ENCODE measurements around the gene ACCS.

Gene ACCS

DNA sequence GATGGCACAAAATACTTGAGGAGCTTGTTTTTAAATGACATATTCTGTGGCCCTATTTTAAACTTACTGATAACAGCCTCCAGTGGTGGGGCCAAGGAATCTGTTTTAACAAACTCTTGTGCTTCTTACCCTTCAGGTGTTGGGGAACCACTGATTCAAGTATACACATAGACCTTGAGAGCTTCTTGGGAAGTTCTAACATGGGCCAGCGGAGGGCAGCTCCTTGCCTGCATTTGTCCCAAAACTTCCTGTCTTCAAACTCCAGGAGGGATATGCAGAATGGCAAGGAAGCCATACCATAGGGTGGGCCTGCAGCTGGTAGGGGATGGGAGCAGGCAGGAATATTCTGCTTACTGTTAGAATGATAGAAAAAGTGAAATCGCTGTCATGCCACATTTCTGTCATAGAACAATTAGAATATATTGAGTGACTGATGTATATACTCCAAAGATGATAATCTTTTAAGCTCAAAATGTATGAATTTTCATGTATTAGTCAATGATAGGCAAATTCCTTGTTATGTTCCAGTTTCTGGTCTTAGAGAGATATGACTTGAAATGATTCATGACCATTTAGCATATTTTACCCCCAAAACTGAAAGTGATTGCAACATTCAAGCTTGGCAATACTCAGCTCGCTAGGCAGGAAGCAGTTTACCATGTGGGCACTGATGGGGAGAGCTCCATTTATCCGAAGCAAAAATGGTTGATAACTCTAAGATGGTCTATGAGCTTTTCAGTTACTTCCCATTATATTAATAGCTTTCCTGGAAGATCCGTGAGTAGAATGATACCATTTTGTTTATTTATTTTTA lies 38.6 kb downstream of the ACCS start:
- no peaks in the 10 kb centered on the region for H3K4me1 ChIP-seq (ENCODE audit: insufficient read depth, insufficient read length)
- DNase-seq (ENCODE audit: low read depth, low spot score): peak; percentile 33
- peaks cover 23% of the 10 kb centered on the region for H3K36me3 ChIP-seq (ENCODE audit: insufficient read depth, insufficient read length, low read length)
- no peak overlapping the region for H3K9ac ChIP-seq (ENCODE audit: insufficient read length, low read depth)
- no peaks in the 10 kb centered on the region for H3K9me3 ChIP-seq (ENCODE audit: insufficient read depth, low read length)
- no peaks in the 10 kb centered on the region for H3K27me3 ChIP-seq (ENCODE audit: insufficient read depth, insufficient read length)
- TF ChIP-seq YY1 (IDR thresholded peaks at IDR 0.05; ENCODE audit: insufficient read depth, insufficient read length): no peak
- TF ChIP-seq ZNF274 (IDR thresholded peaks at IDR 0.05; ENCODE audit: low read depth, low read length): no peak
- no peak for TF ChIP-seq SUZ12 (IDR thresholded peaks at IDR 0.05; ENCODE audit: extremely low read depth, insufficient read depth, insufficient read length)
- H3K4me3 ChIP-seq (ENCODE audit: insufficient read length, low read depth): no peak overlapping the region

DNA sequence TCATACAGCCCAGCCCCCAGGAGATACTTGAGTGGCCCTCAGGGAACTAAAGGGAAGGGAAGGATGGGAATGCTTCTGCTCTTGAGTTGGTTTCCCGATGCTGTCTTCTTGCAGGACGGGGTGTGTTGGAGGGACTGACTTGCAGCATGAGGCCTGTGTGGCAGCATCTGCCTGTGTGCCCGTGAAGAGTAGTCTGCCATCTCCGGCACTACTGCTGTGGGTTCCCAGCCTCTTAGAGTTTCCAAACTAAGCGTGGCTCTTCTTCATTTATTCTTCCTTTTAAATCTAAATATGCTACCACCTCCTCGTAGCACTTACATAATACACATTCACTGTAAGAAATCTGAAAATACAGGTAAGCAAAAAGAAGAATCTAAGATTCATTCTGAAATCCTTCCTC lies 42.2 kb downstream of the ACCS start:
- Histone ChIP-seq H3K9me3 (ENCODE audit: insufficient read depth, low read length) (no peaks in the 10 kb centered on the region), H3K4me1 (ENCODE audit: insufficient read depth, insufficient read length) (peaks cover 1% of the 10 kb centered on the region), H3K9ac (ENCODE audit: insufficient read length, low read depth) (no peak overlapping the region), H3K4me3 (ENCODE audit: insufficient read length, low read depth) (no peak overlapping the region), H3K36me3 (ENCODE audit: insufficient read depth, insufficient read length, low read length) (peaks cover 25% of the 10 kb centered on the region), H3K27me3 (ENCODE audit: insufficient read depth, insufficient read length) (no peaks in the 10 kb centered on the region)
- DNase-seq (ENCODE audit: low read depth, low spot score): no peak
- TF ChIP-seq ZNF274 (IDR thresholded peaks at IDR 0.05; ENCODE audit: low read depth, low read length) (no peak), SUZ12 (IDR thresholded peaks at IDR 0.05; ENCODE audit: extremely low read depth, insufficient read depth, insufficient read length) (no peak), YY1 (IDR thresholded peaks at IDR 0.05; ENCODE audit: insufficient read depth, insufficient read length) (no peak)

- H3K36me3 ChIP-seq (ENCODE audit: insufficient read depth, insufficient read length, low read length): peaks cover 41% of the 10 kb centered on the region
- H3K27me3 ChIP-seq (ENCODE audit: insufficient read depth, insufficient read length): no peaks in the 10 kb centered on the region
- H3K4me1 ChIP-seq (ENCODE audit: insufficient read depth, insufficient read length): peaks cover 4% of the 10 kb centered on the region
- H3K9ac ChIP-seq (ENCODE audit: insufficient read length, low read depth): no peak overlapping the region
- H3K4me3 ChIP-seq (ENCODE audit: insufficient read length, low read depth): no peak overlapping the region
- peak; percentile 42 for DNase-seq (ENCODE audit: low read depth, low spot score)
- no peaks in the 10 kb centered on the region for H3K9me3 ChIP-seq (ENCODE audit: insufficient read depth, low read length)
- TF ChIP-seq SUZ12 (IDR thresholded peaks at IDR 0.05; ENCODE audit: extremely low read depth, insufficient read depth, insufficient read length) (no peak), YY1 (IDR thresholded peaks at IDR 0.05; ENCODE audit: insufficient read depth, insufficient read length) (no peak), ZNF274 (IDR thresholded peaks at IDR 0.05; ENCODE audit: low read depth, low read length) (no peak)
Observed at GRCh38 chr11:44110231-44110679, 44.2 kb downstream of the ACCS start.

GRCh38 chr11:44112091-44112821 lies 46.2 kb downstream of the ACCS start:
- no peak for TF ChIP-seq ZNF274 (IDR thresholded peaks at IDR 0.05; ENCODE audit: low read depth, low read length)
- TF ChIP-seq SUZ12 (IDR thresholded peaks at IDR 0.05; ENCODE audit: extremely low read depth, insufficient read depth, insufficient read length): no peak
- TF ChIP-seq YY1 (IDR thresholded peaks at IDR 0.05; ENCODE audit: insufficient read depth, insufficient read length): no peak
- peaks cover 49% of the 10 kb centered on the region for H3K36me3 ChIP-seq (ENCODE audit: insufficient read depth, insufficient read length, low read length)
- no peak for DNase-seq (ENCODE audit: low read depth, low spot score)
- no peak overlapping the region for H3K9ac ChIP-seq (ENCODE audit: insufficient read length, low read depth)
- no peaks in the 10 kb centered on the region for H3K27me3 ChIP-seq (ENCODE audit: insufficient read depth, insufficient read length)
- no peaks in the 10 kb centered on the region for H3K9me3 ChIP-seq (ENCODE audit: insufficient read depth, low read length)
- no peak overlapping the region for H3K4me3 ChIP-seq (ENCODE audit: insufficient read length, low read depth)
- peaks cover 4% of the 10 kb centered on the region for H3K4me1 ChIP-seq (ENCODE audit: insufficient read depth, insufficient read length)

DNA sequence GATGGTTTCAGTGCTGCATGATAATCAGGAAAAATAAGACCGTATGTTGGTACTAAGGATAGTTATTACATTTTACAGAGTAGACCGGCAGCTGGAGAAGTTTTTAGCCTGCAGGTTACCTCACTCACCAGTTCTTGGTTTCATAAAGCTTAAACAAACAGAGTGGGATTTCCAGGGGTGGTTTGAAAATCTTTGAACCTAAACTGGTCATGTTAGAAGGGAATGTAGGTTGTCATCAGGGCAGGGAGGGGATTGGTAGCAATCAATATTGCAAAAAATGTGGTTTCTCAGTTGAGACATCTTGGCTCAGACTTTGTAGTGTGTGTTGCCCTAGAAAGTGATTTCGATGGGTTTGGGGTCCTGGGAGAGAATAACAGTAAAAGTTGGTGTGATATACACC lies 46.9 kb downstream of the ACCS start:
- Histone ChIP-seq H3K9ac (ENCODE audit: insufficient read length, low read depth) (no peak overlapping the region), H3K4me1 (ENCODE audit: insufficient read depth, insufficient read length) (peaks cover 4% of the 10 kb centered on the region), H3K4me3 (ENCODE audit: insufficient read length, low read depth) (no peak overlapping the region), H3K36me3 (ENCODE audit: insufficient read depth, insufficient read length, low read length) (peaks cover 49% of the 10 kb centered on the region), H3K27me3 (ENCODE audit: insufficient read depth, insufficient read length) (no peaks in the 10 kb centered on the region), H3K9me3 (ENCODE audit: insufficient read depth, low read length) (no peaks in the 10 kb centered on the region)
- no peak for TF ChIP-seq ZNF274 (IDR thresholded peaks at IDR 0.05; ENCODE audit: low read depth, low read length)
- TF ChIP-seq YY1 (IDR thresholded peaks at IDR 0.05; ENCODE audit: insufficient read depth, insufficient read length): no peak
- no peak for DNase-seq (ENCODE audit: low read depth, low spot score)

GRCh38 chr11:44113572-44113971 lies 47.5 kb downstream of the ACCS start:
- DNase-seq (ENCODE audit: low read depth, low spot score): no peak
- Histone ChIP-seq H3K4me1 (ENCODE audit: insufficient read depth, insufficient read length) (peaks cover 4% of the 10 kb centered on the region), H3K27me3 (ENCODE audit: insufficient read depth, insufficient read length) (no peaks in the 10 kb centered on the region), H3K9ac (ENCODE audit: insufficient read length, low read depth) (no peak overlapping the region), H3K36me3 (ENCODE audit: insufficient read depth, insufficient read length, low read length) (peaks cover 43% of the 10 kb centered on the region), H3K4me3 (ENCODE audit: insufficient read length, low read depth) (no peak overlapping the region), H3K9me3 (ENCODE audit: insufficient read depth, low read length) (no peaks in the 10 kb centered on the region)
- TF ChIP-seq ZNF274 (IDR thresholded peaks at IDR 0.05; ENCODE audit: low read depth, low read length): no peak
- TF ChIP-seq SUZ12 (IDR thresholded peaks at IDR 0.05; ENCODE audit: extremely low read depth, insufficient read depth, insufficient read length): no peak
- no peak for TF ChIP-seq YY1 (IDR thresholded peaks at IDR 0.05; ENCODE audit: insufficient read depth, insufficient read length)

GRCh38 chr11:44116234-44116830 lies 50.3 kb downstream of the ACCS start:
- Histone ChIP-seq H3K9ac (ENCODE audit: insufficient read length, low read depth) (no peak overlapping the region), H3K9me3 (ENCODE audit: insufficient read depth, low read length) (no peaks in the 10 kb centered on the region), H3K4me3 (ENCODE audit: insufficient read length, low read depth) (no peak overlapping the region), H3K4me1 (ENCODE audit: insufficient read depth, insufficient read length) (peaks cover 4% of the 10 kb centered on the region), H3K36me3 (ENCODE audit: insufficient read depth, insufficient read length, low read length) (peaks cover 41% of the 10 kb centered on the region), H3K27me3 (ENCODE audit: insufficient read depth, insufficient read length) (no peaks in the 10 kb centered on the region)
- no peak for DNase-seq (ENCODE audit: low read depth, low spot score)
- no peak for TF ChIP-seq SUZ12 (IDR thresholded peaks at IDR 0.05; ENCODE audit: extremely low read depth, insufficient read depth, insufficient read length)
- no peak for TF ChIP-seq ZNF274 (IDR thresholded peaks at IDR 0.05; ENCODE audit: low read depth, low read length)
- TF ChIP-seq YY1 (IDR thresholded peaks at IDR 0.05; ENCODE audit: insufficient read depth, insufficient read length): no peak

All from NT2/D1 (cell line).